Lower lobe of right lung (tissue), 2 donors: ENCODE data around the gene GPATCH1. TPM values are rescaled to one million over a fixed set of nuclear protein-coding genes. Genes with fewer than 3 reads are reported as not detected.

Experiments
- ATAC-seq, 2 donors: fragments of 200-7000 bp; cut with Tn5 transposase; one replicate each; pipeline ENCODE4 v1.9.1; 2020 to 2022; ENCODE audit warnings: mild to moderate bottlenecking in 2 of 2, moderate library complexity in 2 of 2
- DNase-seq: peaks from one replicate; pipeline ENCODE4 v3.0.0-alpha.2; 2020
- H3K27ac ChIP-seq: fragments of 200-600 bp; one replicate; pipeline ENCODE4 v1.8.0; 2022
- H3K27me3 ChIP-seq: fragments of 200-600 bp; one replicate; pipeline ENCODE4 v1.8.0; 2022; ENCODE audit warnings: low read depth
- H3K36me3 ChIP-seq: fragments of 200-600 bp; one replicate; pipeline ENCODE4 v1.8.0; 2022; ENCODE audit warnings: mild to moderate bottlenecking
- H3K4me1 ChIP-seq: fragments of 200-600 bp; one replicate; pipeline ENCODE4 v1.8.0; 2022
- H3K4me3 ChIP-seq: fragments of 200-600 bp; one replicate; pipeline ENCODE4 v1.8.0; 2022; ENCODE audit warnings: mild to moderate bottlenecking
- H3K9me3 ChIP-seq: fragments of 200-600 bp; one replicate; pipeline ENCODE4 v1.8.0; 2022
- CTCF ChIP-seq: fragments of 200-600 bp; IDR thresholded peaks from one replicate; pipeline ENCODE4 v1.8.0; 2022; ENCODE audit warnings: antibody characterized with exemption, mild to moderate bottlenecking
- intact Hi-C: fragments of 100-400 bp; cut with DNase I; formaldehyde crosslinking; loops from one replicate; pipeline ENCODE4 v1.11.0; 2022
- total RNA-seq: library from RNA; stranded (reverse); fragmentation: NEBNext Ultra II Directional; extraction: Animal tissue kit (Norgen Biotek cat#: 25700); gene quantifications from one replicate; pipeline ENCODE4 v1.2.1, GENCODE V29; 2021
- donor health status: DM: no; HTN: yes; CAD: no; lungs with severe emphysema.

Gene GPATCH1
- total RNA-seq, 1 donor from 2014 or later, result 8.4 TPM

GRCh38 chr19:33174186-33174585, 93.2 kb downstream of the GPATCH1 start:
- TF ChIP-seq CTCF, result no peak
- ATAC-seq (no peak), DNase-seq (no peak)
- Histone ChIP-seq H3K36me3 (no peaks in the 10 kb centered on the region), H3K27ac (no peak overlapping the region), H3K4me1 (peaks cover 16% of the 10 kb centered on the region), H3K9me3 (no peaks in the 10 kb centered on the region), H3K4me3 (no peak overlapping the region), H3K27me3 (no peaks in the 10 kb centered on the region)
- intact Hi-C loops, result no loop called here

- Histone ChIP-seq H3K27ac (no peak overlapping the region), H3K4me3 (no peak overlapping the region), H3K36me3 (no peaks in the 10 kb centered on the region), H3K9me3 (no peaks in the 10 kb centered on the region), H3K4me1 (peaks cover 16% of the 10 kb centered on the region), H3K27me3 (no peaks in the 10 kb centered on the region)
- intact Hi-C loops, result no loop called here
- DNase-seq (no peak), ATAC-seq (no peak)
- TF ChIP-seq CTCF, result no peak
Measured at GRCh38 chr19:33175156-33175782, 94.3 kb downstream of the GPATCH1 start.

- H3K27ac ChIP-seq, result peak overlapping the region; percentile 94
- peaks cover 16% of the 10 kb centered on the region for H3K4me1 ChIP-seq
- DNase-seq (no peak), ATAC-seq (peak; percentile 0 to 3)
- intact Hi-C loops, result no loop called here
- H3K4me3 ChIP-seq, result peak overlapping the region; percentile 82
- H3K27me3 ChIP-seq, result no peaks in the 10 kb centered on the region
- H3K36me3 ChIP-seq, result no peaks in the 10 kb centered on the region
- H3K9me3 ChIP-seq, result no peaks in the 10 kb centered on the region
- no peak for TF ChIP-seq CTCF
Measured at GRCh38 chr19:33175886-33176669, 95.1 kb downstream of the GPATCH1 start.

GRCh38 chr19:33176670-33177416, 95.9 kb downstream of the GPATCH1 start:
- intact Hi-C loops, result no loop called here
- Histone ChIP-seq H3K27ac (peak overlapping the region; percentile 94), H3K9me3 (no peaks in the 10 kb centered on the region), H3K36me3 (no peaks in the 10 kb centered on the region), H3K4me3 (peak overlapping the region; percentile 82), H3K27me3 (no peaks in the 10 kb centered on the region), H3K4me1 (peaks cover 16% of the 10 kb centered on the region)
- peak; percentile 97 for DNase-seq
- ATAC-seq, result peak; percentile 95 to 96
- TF ChIP-seq CTCF, result peak; percentile 38

- no peak for ATAC-seq
- DNase-seq, result no peak
Measured at GRCh38 chr19:33177417-33177979, 96.5 kb downstream of the GPATCH1 start.

More at GRCh38 chr19:33177417-33177979, 96.5 kb downstream of the GPATCH1 start:
- peak overlapping the region; percentile 94 for H3K27ac ChIP-seq
- H3K4me1 ChIP-seq, result peaks cover 16% of the 10 kb centered on the region
- H3K36me3 ChIP-seq, result no peaks in the 10 kb centered on the region
- H3K9me3 ChIP-seq, result no peaks in the 10 kb centered on the region
- peak overlapping the region; percentile 82 for H3K4me3 ChIP-seq
- peak; percentile 58 for TF ChIP-seq CTCF
- H3K27me3 ChIP-seq, result no peaks in the 10 kb centered on the region
- intact Hi-C loops, result no loop called here
